Inflammatory macrophage treated with lipopolysaccharide for 1 hour (primary cell): ENCODE results near the gene SYNE1.
"Not testable (repeated sequence)": the region's sequence is repeated elsewhere in the genome, so short reads cannot be mapped to it uniquely, and the experiment has no call there.

Source experiments
- DNase-seq, 2 donors: peaks; one replicate each; pipeline ENCODE4 v3.0.0-alpha.2; 2020 to 2022

Gene SYNE1

GRCh38 chr6:152087096-152087495, 550.1 kb downstream of the SYNE1 start:
- DNase-seq, result no peak

- no peak for DNase-seq
Observed at GRCh38 chr6:152086223-152086873, 550.8 kb downstream of the SYNE1 start.

- no peak for DNase-seq
Observed at GRCh38 chr6:152085451-152085921, 551.7 kb downstream of the SYNE1 start.

- DNase-seq, result no peak
Observed at GRCh38 chr6:152078804-152079203, 558.4 kb downstream of the SYNE1 start.

GRCh38 chr6:152078001-152078400, 559.2 kb downstream of the SYNE1 start:
- peak; percentile 18 to 71 for DNase-seq

GRCh38 chr6:152076242-152076641, 560.9 kb downstream of the SYNE1 start:
- not testable (repeated sequence) for DNase-seq

- DNase-seq, result no peak
Observed at GRCh38 chr6:152071843-152072242, 565.3 kb downstream of the SYNE1 start.
